ENCODE measurements around the gene GMDS. TPM values are rescaled to one million over a fixed set of nuclear protein-coding genes. Genes with fewer than 3 reads are reported as not detected.

GMDS gene
- total and polyA plus RNA-seq, 2 of the 8 experiments (the other 6 are each of a cell fraction or from before 2014, with no cell fraction given): 16.8 to 50.0 TPM

- ChIA-PET CTCF (ENCODE audit: partially characterized antibody) (interaction anchor here (0.6 to 1.2 kb wide), 2 partner anchors 10 to 43 kb away, joined by 3 to 6 read pairs; no protein-coding TSS in a partner anchor), POLR2A (ENCODE audit: partially characterized antibody) (interaction anchor here (1.6 kb wide), 1 partner anchor 9 kb away, joined by 4 read pairs; no protein-coding TSS in a partner anchor)
- Histone ChIP-seq H3K4me3 (ENCODE audit: extremely low read depth in 1 of 4, insufficient read depth in 2 of 4, low read depth in 3 of 4, low read length in 4 of 4) (no peak overlapping the region), H3K18ac (ENCODE audit: extremely low read depth, low read length) (no peak overlapping the region), H3K4ac (replicated peaks; ENCODE audit: insufficient read length, low read depth, low read length) (no peak overlapping the region), H3K23ac (ENCODE audit: insufficient read length) (no peak overlapping the region), H2AK5ac (ENCODE audit: low read depth, low read length) (no peak overlapping the region), H3K4me2 (ENCODE audit: insufficient read depth in 1 of 2, low read depth in 2 of 2, low read length in 2 of 2) (no peak overlapping the region), H3K56ac (replicated peaks; ENCODE audit: insufficient read length, low read depth, low read length) (no peak overlapping the region), H2AFZ (ENCODE audit: low read length) (no peak overlapping the region), H3K14ac (ENCODE audit: insufficient read length) (no peak overlapping the region), H3K4me1 (replicated peaks in 1 of 4; ENCODE audit: control insufficient read depth in 3 of 4, insufficient read depth in 4 of 4, low read length in 3 of 4) (no peaks in the 10 kb centered on the region), H2BK120ac (replicated peaks; ENCODE audit: low read depth, low read length) (no peak overlapping the region), H3K36me3 (ENCODE audit: control insufficient read depth in 2 of 4, insufficient read depth in 4 of 4, low read length in 3 of 4) (no peaks in the 10 kb centered on the region), H3K23me2 (ENCODE audit: low read depth, low read length) (no peaks in the 10 kb centered on the region), H2BK12ac (ENCODE audit: low read depth, low read length) (no peak overlapping the region), H2BK5ac (ENCODE audit: low read depth, low read length) (no peak overlapping the region), H3K79me1 (ENCODE audit: low read depth, low read length) (no peaks in the 10 kb centered on the region), H2BK20ac (ENCODE audit: low read length) (no peak overlapping the region), H4K91ac (replicated peaks; ENCODE audit: insufficient read length, low read length) (no peak overlapping the region), H3K27ac (ENCODE audit: low read depth, low read length) (no peak overlapping the region), H3K79me2 (ENCODE audit: control insufficient read depth in 1 of 2, insufficient read depth in 2 of 2, low read length in 2 of 2) (no peaks in the 10 kb centered on the region), H4K20me1 (replicated peaks in 1 of 2; ENCODE audit: control insufficient read depth in 1 of 2, insufficient read depth in 2 of 2, low read length in 2 of 2) (no peaks in the 10 kb centered on the region), H2BK15ac (ENCODE audit: low read length) (no peak overlapping the region), H4K5ac (ENCODE audit: insufficient read length, low read depth, low read length) (no peak overlapping the region), H4K8ac (ENCODE audit: extremely low read depth, insufficient read depth, low read length) (no peak overlapping the region), H3K9me3 (ENCODE audit: insufficient read depth in 2 of 2, low read depth in 1 of 2, low read length in 1 of 2) (no peaks in the 10 kb centered on the region), H3K9ac (replicated peaks in 1 of 4; ENCODE audit: extremely low read depth in 1 of 4, low read depth in 3 of 4, low read length in 3 of 4) (no peak overlapping the region), H3K27me3 (replicated peaks in 1 of 4; ENCODE audit: control insufficient read depth in 3 of 4, extremely low read depth in 1 of 4, insufficient read depth in 3 of 4, low read length in 3 of 4) (no peaks in the 10 kb centered on the region)
- WGBS, 2 experiments (ENCODE audit: extremely low coverage in 1 of 2, insufficient coverage in 1 of 2, insufficient read length in 1 of 2, insufficient replicate concordance in 2 of 2, low coverage in 1 of 2, low lambda C conversion rate in 2 of 2, missing lambda C conversion rate in 1 of 2): 65% methylated on average over 2 of the region's 3 CpGs; no CpG with 5 or more reads in 1 of the 2 experiments
- no peak for TF ChIP-seq SP2 (IDR thresholded peaks at IDR 0.05; ENCODE audit: low read length)
- TF ChIP-seq CBX8 (IDR thresholded peaks at IDR 0.05; ENCODE audit: borderline replicate concordance, low read depth, low read length): no peak
- TF ChIP-seq CREB1 (IDR thresholded peaks at IDR 0.05): no peak
- no peak for TF ChIP-seq FOSL1 (IDR thresholded peaks at IDR 0.05; ENCODE audit: insufficient read depth, low read depth, low read length)
- no peak for TF ChIP-seq ZNF274 (IDR thresholded peaks at IDR 0.05; ENCODE audit: borderline replicate concordance, extremely low read depth, low read length)
- no peak for TF ChIP-seq BRCA1 (IDR thresholded peaks at IDR 0.05; ENCODE audit: low read depth, low read length)
- TF ChIP-seq HDAC6 (IDR thresholded peaks at IDR 0.05; ENCODE audit: low read depth, low read length): no peak
- no peak for TF ChIP-seq GABPA (IDR thresholded peaks at IDR 0.05; ENCODE audit: borderline replicate concordance, insufficient read depth, low read length)
- TF ChIP-seq KDM4A (IDR thresholded peaks at IDR 0.05; ENCODE audit: low read depth, low read length, severe bottlenecking): no peak
- no peak for TF ChIP-seq SIN3A (conservative IDR thresholded peaks at IDR 0.05 in 1 of 2, IDR thresholded peaks at IDR 0.05 in 1 of 2; ENCODE audit: low read depth in 1 of 2, low read length in 2 of 2)
- DNase-seq (ENCODE audit: low read depth in 1 of 2, low spot score in 2 of 2) (no peak), FAIRE-seq (no peak)
These were observed 567.2 kb downstream of the GMDS start for GRCh38 chr6:1678201-1678600.
